Smooth muscle cell (in vitro differentiated cells): ENCODE measurements around the gene MYOF. TPM values are rescaled to one million over a fixed set of nuclear protein-coding genes. Genes with fewer than 3 reads are reported as not detected.

Experiments used
- DNase-seq: peaks from one replicate; lab custom pipeline; 2025; ENCODE audit not compliant: unreplicated experiment; lab: John Stamatoyannopoulos, UW
- H2AFZ ChIP-seq: fragments of 200-600 bp; sonication (generic); 2 replicates; pipeline ENCODE4 v1.6.0; 2016; ENCODE audit warnings: antibody characterized with exemption, low read depth, mild to moderate bottlenecking
- H3F3A ChIP-seq: fragments of 200-600 bp; sonication (generic); 2 replicates; pipeline ENCODE4 v1.6.0; 2017; ENCODE audit warnings: antibody characterized with exemption, low read depth
- H3K27ac ChIP-seq: fragments of 200-600 bp; sonication (generic); 2 replicates; pipeline ENCODE4 v1.5.1; 2016; ENCODE audit warnings: low read depth, mild to moderate bottlenecking
- H3K27me3 ChIP-seq: fragments of 200-600 bp; sonication (generic); 2 replicates; pipeline ENCODE4 v1.6.1; 2016; ENCODE audit warnings: low read depth, mild to moderate bottlenecking
- H3K36me3 ChIP-seq: fragments of 200-600 bp; sonication (generic); 2 replicates; pipeline ENCODE4 v1.5.1; 2016; ENCODE audit warnings: low read depth
- H3K4me1 ChIP-seq: fragments of 200-600 bp; sonication (generic); 2 replicates; pipeline ENCODE4 v1.5.1; 2016; ENCODE audit warnings: low read depth
- H3K4me2 ChIP-seq: fragments of 200-600 bp; sonication (generic); 2 replicates; pipeline ENCODE4 v1.6.0; 2016; ENCODE audit warnings: mild to moderate bottlenecking
- H3K4me3 ChIP-seq: fragments of 200-600 bp; sonication (generic); 2 replicates; pipeline ENCODE4 v1.5.1; 2016; ENCODE audit warnings: mild to moderate bottlenecking
- H3K79me2 ChIP-seq: fragments of 200-600 bp; sonication (generic); 2 replicates; pipeline ENCODE4 v1.6.0; 2016; ENCODE audit warnings: low read depth, mild to moderate bottlenecking
- H3K9ac ChIP-seq: fragments of 200-600 bp; sonication (generic); 2 replicates; pipeline ENCODE4 v1.6.0; 2016; ENCODE audit warnings: low read depth
- H3K9me3 ChIP-seq: fragments of 200-600 bp; sonication (generic); replicated peaks from 2 replicates; pipeline ENCODE4 v1.5.1; 2016; ENCODE audit warnings: low read depth
- H4K20me1 ChIP-seq: fragments of 200-600 bp; sonication (generic); 2 replicates; pipeline ENCODE4 v1.6.0; 2016; ENCODE audit warnings: low read depth
- WGBS: methylation state at CpG from one replicate; pipeline ENCODE4 v1.1.7; 2016; ENCODE audit warnings: low lambda C conversion rate; 5-methylcytosine and 5-hydroxymethylcytosine counted together
- polyA plus RNA-seq: library from polyadenylated mRNA; unstranded; fragments of >200 nt; fragmentation: Nextera tagmentation; extraction: Ambion mirVana; gene quantifications from 2 replicates; pipeline ENCODE4 v1.2.1, GENCODE V29; 2016
- total RNA-seq: library from RNA; depleted of rRNA; stranded (reverse); fragments of >200 nt; gene quantifications from 2 replicates; pipeline ENCODE4 v1.2.3, GENCODE V29; 2014
- TF ChIP-seq, protein P1 (sequence below): fragments of 200-600 bp; sonication (generic); IDR thresholded peaks from 2 replicates; pipeline ENCODE4 v1.5.1; 2017; ENCODE audit warnings: borderline replicate concordance, mild to moderate bottlenecking, antibody characterized with exemption; ENCODE audit not compliant: insufficient read depth, poor library complexity, severe bottlenecking

MYOF gene, protein sequence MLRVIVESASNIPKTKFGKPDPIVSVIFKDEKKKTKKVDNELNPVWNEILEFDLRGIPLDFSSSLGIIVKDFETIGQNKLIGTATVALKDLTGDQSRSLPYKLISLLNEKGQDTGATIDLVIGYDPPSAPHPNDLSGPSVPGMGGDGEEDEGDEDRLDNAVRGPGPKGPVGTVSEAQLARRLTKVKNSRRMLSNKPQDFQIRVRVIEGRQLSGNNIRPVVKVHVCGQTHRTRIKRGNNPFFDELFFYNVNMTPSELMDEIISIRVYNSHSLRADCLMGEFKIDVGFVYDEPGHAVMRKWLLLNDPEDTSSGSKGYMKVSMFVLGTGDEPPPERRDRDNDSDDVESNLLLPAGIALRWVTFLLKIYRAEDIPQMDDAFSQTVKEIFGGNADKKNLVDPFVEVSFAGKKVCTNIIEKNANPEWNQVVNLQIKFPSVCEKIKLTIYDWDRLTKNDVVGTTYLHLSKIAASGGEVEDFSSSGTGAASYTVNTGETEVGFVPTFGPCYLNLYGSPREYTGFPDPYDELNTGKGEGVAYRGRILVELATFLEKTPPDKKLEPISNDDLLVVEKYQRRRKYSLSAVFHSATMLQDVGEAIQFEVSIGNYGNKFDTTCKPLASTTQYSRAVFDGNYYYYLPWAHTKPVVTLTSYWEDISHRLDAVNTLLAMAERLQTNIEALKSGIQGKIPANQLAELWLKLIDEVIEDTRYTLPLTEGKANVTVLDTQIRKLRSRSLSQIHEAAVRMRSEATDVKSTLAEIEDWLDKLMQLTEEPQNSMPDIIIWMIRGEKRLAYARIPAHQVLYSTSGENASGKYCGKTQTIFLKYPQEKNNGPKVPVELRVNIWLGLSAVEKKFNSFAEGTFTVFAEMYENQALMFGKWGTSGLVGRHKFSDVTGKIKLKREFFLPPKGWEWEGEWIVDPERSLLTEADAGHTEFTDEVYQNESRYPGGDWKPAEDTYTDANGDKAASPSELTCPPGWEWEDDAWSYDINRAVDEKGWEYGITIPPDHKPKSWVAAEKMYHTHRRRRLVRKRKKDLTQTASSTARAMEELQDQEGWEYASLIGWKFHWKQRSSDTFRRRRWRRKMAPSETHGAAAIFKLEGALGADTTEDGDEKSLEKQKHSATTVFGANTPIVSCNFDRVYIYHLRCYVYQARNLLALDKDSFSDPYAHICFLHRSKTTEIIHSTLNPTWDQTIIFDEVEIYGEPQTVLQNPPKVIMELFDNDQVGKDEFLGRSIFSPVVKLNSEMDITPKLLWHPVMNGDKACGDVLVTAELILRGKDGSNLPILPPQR (N-terminal part only)
- total RNA-seq (99.5 and 99.6 TPM in 2 replicates), polyA plus RNA-seq (29.6 and 45.1 TPM in 2 replicates)

DNA sequence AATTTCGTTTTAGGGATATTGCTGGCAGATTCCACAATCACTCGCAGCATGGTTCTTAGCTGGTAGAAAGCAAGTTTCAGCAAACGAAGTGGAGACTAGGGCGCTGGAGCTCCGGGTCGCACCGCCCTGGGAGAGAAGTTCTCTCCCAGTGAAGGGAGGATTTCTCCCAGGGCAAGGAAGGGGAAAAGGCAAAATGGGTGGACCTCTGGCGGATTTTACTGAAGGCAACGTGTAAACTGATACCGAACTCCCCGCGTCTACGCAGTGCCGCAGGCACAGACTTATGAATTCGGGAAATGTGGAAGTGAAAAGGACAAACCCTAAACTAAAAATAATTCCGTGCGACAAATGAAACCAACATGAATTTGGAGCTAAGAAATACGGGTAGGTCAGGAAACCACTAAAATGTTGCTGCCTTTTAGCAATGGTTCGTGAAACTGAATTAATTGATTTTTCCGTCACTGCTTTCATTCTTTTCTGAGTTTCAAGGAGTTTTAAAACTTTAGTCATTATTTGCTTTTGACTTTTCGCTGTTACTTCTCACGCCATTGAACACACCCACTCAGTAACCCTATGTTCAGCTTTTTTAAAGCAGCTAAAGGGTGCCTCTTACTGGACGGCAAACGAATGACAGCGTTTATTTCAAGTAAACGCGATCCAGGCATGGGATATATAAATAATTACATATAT, at the start of gene MYOF:
MYOF (minus strand) TSS at position 190 of the 690 bp plus-strand sequence; CDS start at position 50, 140 bp downstream.
- H3K27me3 ChIP-seq, result no peaks in the 10 kb centered on the region
- peak within 1 kb of the TSS; percentile 88 for H2AFZ ChIP-seq
- H3K27ac ChIP-seq, result peak within 1 kb of the TSS; percentile 99
- DNase-seq, result no peak
- no peaks in the 10 kb centered on the region for H4K20me1 ChIP-seq
- peak within 1 kb of the TSS; percentile 78 for H3K4me3 ChIP-seq
- peak within 1 kb of the TSS; percentile 88 for H3K4me2 ChIP-seq
- H3K9me3 ChIP-seq, result no peaks in the 10 kb centered on the region
- peak within 1 kb of the TSS; percentile 99 for H3K9ac ChIP-seq
- H3F3A ChIP-seq, result peaks cover 5% of the 10 kb centered on the region
- TF ChIP-seq, protein P1, sequence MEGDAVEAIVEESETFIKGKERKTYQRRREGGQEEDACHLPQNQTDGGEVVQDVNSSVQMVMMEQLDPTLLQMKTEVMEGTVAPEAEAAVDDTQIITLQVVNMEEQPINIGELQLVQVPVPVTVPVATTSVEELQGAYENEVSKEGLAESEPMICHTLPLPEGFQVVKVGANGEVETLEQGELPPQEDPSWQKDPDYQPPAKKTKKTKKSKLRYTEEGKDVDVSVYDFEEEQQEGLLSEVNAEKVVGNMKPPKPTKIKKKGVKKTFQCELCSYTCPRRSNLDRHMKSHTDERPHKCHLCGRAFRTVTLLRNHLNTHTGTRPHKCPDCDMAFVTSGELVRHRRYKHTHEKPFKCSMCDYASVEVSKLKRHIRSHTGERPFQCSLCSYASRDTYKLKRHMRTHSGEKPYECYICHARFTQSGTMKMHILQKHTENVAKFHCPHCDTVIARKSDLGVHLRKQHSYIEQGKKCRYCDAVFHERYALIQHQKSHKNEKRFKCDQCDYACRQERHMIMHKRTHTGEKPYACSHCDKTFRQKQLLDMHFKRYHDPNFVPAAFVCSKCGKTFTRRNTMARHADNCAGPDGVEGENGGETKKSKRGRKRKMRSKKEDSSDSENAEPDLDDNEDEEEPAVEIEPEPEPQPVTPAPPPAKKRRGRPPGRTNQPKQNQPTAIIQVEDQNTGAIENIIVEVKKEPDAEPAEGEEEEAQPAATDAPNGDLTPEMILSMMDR, result peak; percentile 72
- H3K36me3 ChIP-seq, result no peaks in the 10 kb centered on the region
- peaks cover 40% of the 10 kb centered on the region for H3K79me2 ChIP-seq
- peaks cover 15% of the 10 kb centered on the region for H3K4me1 ChIP-seq
- under 1% methylated on average over 27 of the region's 27 CpGs for WGBS

DNA sequence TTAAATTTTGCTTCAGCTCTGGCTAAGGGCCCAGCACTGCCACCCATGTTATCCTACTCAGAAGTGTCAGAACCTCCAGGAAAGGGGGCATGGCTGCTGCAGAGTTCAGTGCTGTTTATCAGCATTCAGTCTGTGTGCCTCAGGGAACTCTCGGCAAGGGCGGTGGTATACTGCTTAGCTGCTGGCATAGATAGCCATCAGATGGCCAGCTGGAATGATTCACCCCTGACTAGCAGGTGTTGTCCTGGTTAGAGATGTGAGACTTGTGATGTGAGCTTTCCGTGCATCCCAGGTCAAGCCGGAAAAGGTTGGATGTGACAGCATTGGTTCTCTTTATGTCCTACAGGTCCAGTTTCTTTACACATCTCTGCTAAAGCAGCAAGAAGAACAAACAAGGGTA, 36.4 kb upstream of the MYOF start:
- Histone ChIP-seq H3K9me3 (no peaks in the 10 kb centered on the region), H2AFZ (no peak overlapping the region), H3K27me3 (no peaks in the 10 kb centered on the region), H3K4me1 (no peaks in the 10 kb centered on the region), H3K9ac (no peak overlapping the region), H3K4me2 (no peak overlapping the region), H3K27ac (no peak overlapping the region), H4K20me1 (no peaks in the 10 kb centered on the region), H3K79me2 (no peaks in the 10 kb centered on the region), H3K4me3 (no peak overlapping the region), H3K36me3 (no peaks in the 10 kb centered on the region), H3F3A (no peaks in the 10 kb centered on the region)
- no peak for DNase-seq
- TF ChIP-seq, protein P1, result no peak
- WGBS, result 85% methylated on average over 4 of the region's 4 CpGs

DNA sequence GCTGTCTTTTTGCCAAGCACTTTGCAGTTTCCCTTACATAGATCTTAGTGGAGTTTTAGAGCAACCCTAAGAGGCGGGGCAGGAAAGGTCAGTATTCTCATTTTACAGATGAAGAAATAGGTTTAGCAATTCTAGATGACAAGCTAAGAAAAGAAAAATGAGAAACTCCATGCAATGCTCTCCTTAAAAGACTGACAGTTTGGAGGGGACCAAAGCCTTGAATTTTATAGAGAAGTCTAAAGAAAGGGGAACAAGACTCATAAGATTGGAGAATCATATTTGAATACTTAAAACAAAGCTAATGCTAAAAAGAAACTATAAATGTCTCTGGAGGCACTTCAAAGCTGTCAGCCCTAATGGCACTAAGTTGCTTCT, 33.9 kb upstream of the MYOF start:
- H3K79me2 ChIP-seq, result no peaks in the 10 kb centered on the region
- H3K9me3 ChIP-seq, result no peaks in the 10 kb centered on the region
- H3K9ac ChIP-seq, result no peak overlapping the region
- H3K4me3 ChIP-seq, result no peak overlapping the region
- no peak overlapping the region for H3K4me2 ChIP-seq
- H3F3A ChIP-seq, result no peaks in the 10 kb centered on the region
- no peaks in the 10 kb centered on the region for H3K4me1 ChIP-seq
- 97% methylated on average over 1 of the region's 1 CpG for WGBS
- DNase-seq, result no peak
- TF ChIP-seq, protein P1, result no peak
- H3K27me3 ChIP-seq, result no peaks in the 10 kb centered on the region
- H3K36me3 ChIP-seq, result no peaks in the 10 kb centered on the region
- no peak overlapping the region for H2AFZ ChIP-seq
- no peak overlapping the region for H3K27ac ChIP-seq
- no peaks in the 10 kb centered on the region for H4K20me1 ChIP-seq
